PFSK-1 (cell line): ENCODE results near the gene SLC22A12.

Source experiments
- FOXP2 ChIP-seq: optimal IDR thresholded peaks from 2 replicates; pipeline ENCODE3; 2011; ENCODE audit warnings: borderline replicate concordance, control low read depth, inconsistent platforms; ENCODE audit not compliant: insufficient read depth; ENCODE audit errors: extremely low read length, extremely low read depth
- POLR2AphosphoS5 ChIP-seq: IDR thresholded peaks from 2 replicates; pipeline ENCODE4 v1.6.1; 2012; ENCODE audit warnings: low read depth, mild to moderate bottlenecking, control low read depth, low read length, moderate library complexity
- SIN3A ChIP-seq: IDR thresholded peaks from 2 replicates; pipeline ENCODE4 v1.6.1; 2012; ENCODE audit warnings: mild to moderate bottlenecking, low read length, moderate library complexity, borderline replicate concordance; ENCODE audit not compliant: insufficient read depth
- TAF1 ChIP-seq: IDR thresholded peaks from 2 replicates; pipeline ENCODE4 v1.6.1; 2012; ENCODE audit warnings: low read length, control low read depth, borderline replicate concordance; ENCODE audit not compliant: insufficient read depth
- TF ChIP-seq, protein P1 (sequence below), 2 experiments: IDR thresholded peaks; 2 replicates each; pipeline versions ENCODE4 v1.6.1 to v1.8.0; 2011 to 2012; ENCODE audit warnings: low read depth in 2 of 2, low read length in 2 of 2, control low read depth in 1 of 2, inconsistent platforms in 1 of 2, mild to moderate bottlenecking in 1 of 2, moderate library complexity in 1 of 2; ENCODE audit not compliant: insufficient read depth in 1 of 2

SLC22A12 gene

GRCh38 chr11:64588701-64589100, 2.3 kb upstream of the SLC22A12 start:
- TF ChIP-seq TAF1 = no peak
- TF ChIP-seq SIN3A = no peak
- no peak for TF ChIP-seq POLR2AphosphoS5
- TF ChIP-seq FOXP2 = no peak
- TF ChIP-seq, protein P1, sequence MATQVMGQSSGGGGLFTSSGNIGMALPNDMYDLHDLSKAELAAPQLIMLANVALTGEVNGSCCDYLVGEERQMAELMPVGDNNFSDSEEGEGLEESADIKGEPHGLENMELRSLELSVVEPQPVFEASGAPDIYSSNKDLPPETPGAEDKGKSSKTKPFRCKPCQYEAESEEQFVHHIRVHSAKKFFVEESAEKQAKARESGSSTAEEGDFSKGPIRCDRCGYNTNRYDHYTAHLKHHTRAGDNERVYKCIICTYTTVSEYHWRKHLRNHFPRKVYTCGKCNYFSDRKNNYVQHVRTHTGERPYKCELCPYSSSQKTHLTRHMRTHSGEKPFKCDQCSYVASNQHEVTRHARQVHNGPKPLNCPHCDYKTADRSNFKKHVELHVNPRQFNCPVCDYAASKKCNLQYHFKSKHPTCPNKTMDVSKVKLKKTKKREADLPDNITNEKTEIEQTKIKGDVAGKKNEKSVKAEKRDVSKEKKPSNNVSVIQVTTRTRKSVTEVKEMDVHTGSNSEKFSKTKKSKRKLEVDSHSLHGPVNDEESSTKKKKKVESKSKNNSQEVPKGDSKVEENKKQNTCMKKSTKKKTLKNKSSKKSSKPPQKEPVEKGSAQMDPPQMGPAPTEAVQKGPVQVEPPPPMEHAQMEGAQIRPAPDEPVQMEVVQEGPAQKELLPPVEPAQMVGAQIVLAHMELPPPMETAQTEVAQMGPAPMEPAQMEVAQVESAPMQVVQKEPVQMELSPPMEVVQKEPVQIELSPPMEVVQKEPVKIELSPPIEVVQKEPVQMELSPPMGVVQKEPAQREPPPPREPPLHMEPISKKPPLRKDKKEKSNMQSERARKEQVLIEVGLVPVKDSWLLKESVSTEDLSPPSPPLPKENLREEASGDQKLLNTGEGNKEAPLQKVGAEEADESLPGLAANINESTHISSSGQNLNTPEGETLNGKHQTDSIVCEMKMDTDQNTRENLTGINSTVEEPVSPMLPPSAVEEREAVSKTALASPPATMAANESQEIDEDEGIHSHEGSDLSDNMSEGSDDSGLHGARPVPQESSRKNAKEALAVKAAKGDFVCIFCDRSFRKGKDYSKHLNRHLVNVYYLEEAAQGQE (IDR thresholded peaks at IDR 0.05; ENCODE audit: insufficient read depth in 1 of 2, low read depth in 2 of 2, low read length in 2 of 2) = no peak

- TF ChIP-seq, protein P1 (IDR thresholded peaks at IDR 0.05; ENCODE audit: insufficient read depth in 1 of 2, low read depth in 2 of 2, low read length in 2 of 2) = no peak
Observed at GRCh38 chr11:64591257-64592233, 525 bp downstream of the SLC22A12 start.

DNA sequence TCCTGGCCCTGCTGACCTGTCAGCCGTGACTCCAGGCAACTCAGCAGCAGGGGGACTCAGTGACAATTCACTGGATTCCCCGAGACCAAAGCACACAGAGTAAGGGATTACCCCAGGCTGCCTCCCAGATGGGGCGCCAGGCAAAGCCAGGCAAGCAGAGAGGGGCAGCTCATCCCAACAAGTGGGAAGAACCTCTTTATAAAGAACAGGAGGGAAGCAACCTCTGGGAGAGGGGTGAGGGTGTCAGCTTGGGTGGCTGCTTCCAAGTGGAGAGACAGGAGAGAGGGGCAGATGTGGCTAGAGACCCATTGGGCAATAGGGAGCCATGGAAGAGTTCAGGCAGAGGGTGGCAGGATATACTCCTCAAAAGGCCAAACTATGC, 1.2 kb downstream of the SLC22A12 start:
- TF ChIP-seq POLR2AphosphoS5 (no peak), FOXP2 (no peak), SIN3A (no peak)
- TF ChIP-seq, protein P1 (IDR thresholded peaks at IDR 0.05; ENCODE audit: insufficient read depth in 1 of 2, low read depth in 2 of 2, low read length in 2 of 2) = no peak

DNA sequence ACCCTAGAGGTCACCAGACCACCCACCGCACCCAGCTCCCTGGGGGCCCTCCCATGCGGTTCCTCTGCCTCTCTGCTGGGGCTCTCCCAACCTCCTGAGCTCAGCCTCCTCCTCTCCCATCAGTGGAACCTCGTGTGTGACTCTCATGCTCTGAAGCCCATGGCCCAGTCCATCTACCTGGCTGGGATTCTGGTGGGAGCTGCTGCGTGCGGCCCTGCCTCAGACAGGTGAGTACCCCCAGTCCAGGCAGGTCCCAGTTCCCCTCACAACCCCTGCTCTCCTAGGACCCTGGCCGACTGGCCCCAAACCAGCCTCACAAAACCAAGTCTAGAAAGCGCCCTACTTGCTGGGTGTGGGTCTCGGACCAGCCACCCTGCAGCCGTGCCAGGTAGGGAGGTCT, 1.6 kb downstream of the SLC22A12 start:
- TF ChIP-seq SIN3A = no peak
- TF ChIP-seq POLR2AphosphoS5 = no peak
- TF ChIP-seq FOXP2 = no peak
- TF ChIP-seq, protein P1 (IDR thresholded peaks at IDR 0.05; ENCODE audit: insufficient read depth in 1 of 2, low read depth in 2 of 2, low read length in 2 of 2) = no peak
- TF ChIP-seq TAF1 = no peak
